ENCODE measurements around the gene OR13F1. TPM values are rescaled to one million over a fixed set of nuclear protein-coding genes. Genes with fewer than 3 reads are reported as not detected.

The OR13F1 gene
- total and polyA plus RNA-seq, 10 of the 15 experiments (the other 5 are each of a cell fraction or from before 2014, with no cell fraction given), result not detected

DNA sequence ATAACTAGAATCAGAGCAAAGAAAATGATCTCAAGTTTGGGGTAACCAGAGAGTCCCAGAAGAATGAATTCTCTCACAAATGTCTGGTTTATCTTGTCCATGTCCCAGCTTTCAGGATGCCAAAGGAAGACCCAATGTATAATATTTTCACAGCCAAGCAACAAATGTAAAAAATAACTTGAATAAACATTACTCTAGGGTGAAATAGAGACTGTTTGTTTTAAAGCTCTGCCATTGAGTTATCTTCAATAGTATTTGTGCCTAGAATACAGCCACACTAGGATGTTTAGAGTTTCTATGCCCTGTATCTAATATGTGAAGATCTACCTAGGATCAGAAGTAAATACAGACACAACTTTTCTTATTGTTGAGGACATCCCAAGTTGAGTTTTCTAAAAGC, 23.0 kb downstream of the OR13F1 start, which contains the start of gene OR13C4:
Gene OR13C4, minus strand, starts transcription at position 101 of the 400 bp plus-strand sequence. Its CDS starts 0 bp downstream, at position 101.
- Histone ChIP-seq H3K9me3 (replicated peaks; ENCODE audit: control insufficient read depth, insufficient read depth, low read length) (no peaks in the 10 kb centered on the region), H3K4me3 (no peak within 1 kb of the TSS), H3K27me3 (replicated peaks in 1 of 2; ENCODE audit: control insufficient read depth in 2 of 2, insufficient read depth in 2 of 2, low read length in 1 of 2) (no peaks in the 10 kb centered on the region), H3K9ac (ENCODE audit: control insufficient read depth, insufficient read depth, low read length) (no peak within 1 kb of the TSS), H3K79me2 (ENCODE audit: control insufficient read depth, insufficient read depth, low read length) (no peaks in the 10 kb centered on the region), H3K4me1 (ENCODE audit: control insufficient read depth, insufficient read depth, low read length) (no peaks in the 10 kb centered on the region), H3K4me2 (ENCODE audit: control insufficient read depth, insufficient read depth) (no peak within 1 kb of the TSS), H3K36me3 (ENCODE audit: control insufficient read depth in 2 of 2, insufficient read depth in 2 of 2, low read length in 1 of 2) (no peaks in the 10 kb centered on the region), H4K20me1 (ENCODE audit: control insufficient read depth, insufficient read depth) (no peaks in the 10 kb centered on the region), H3K27ac (ENCODE audit: control insufficient read depth, insufficient read depth) (no peak within 1 kb of the TSS), H2AFZ (ENCODE audit: control insufficient read depth, low read depth, low read length) (no peak within 1 kb of the TSS)
- POLR2A ChIA-PET, result no interaction called here
- FAIRE-seq (no peak), DNase-seq (ENCODE audit: low read depth, low spot score) (no peak), ATAC-seq (no peak)
- RAD21 ChIA-PET (ENCODE audit: unreplicated experiment), result no interaction called here
- BruUV-seq (replicated peaks), result no TSS peak
- SMC1A ChIA-PET (ENCODE audit: uncharacterized antibody, unreplicated experiment), result interaction anchor here (0.9 kb wide), 1 partner anchor 14 kb away, joined by 3 read pairs; no protein-coding TSS in a partner anchor
- in situ Hi-C loops (cut with MboI) (no loop called here), intact Hi-C loops (cut with micrococcal nuclease; ENCODE audit: unreplicated experiment) (no loop called here)
- CTCF ChIA-PET, result no interaction called here
- TF ChIP-seq STAT1 (conservative IDR thresholded peaks at IDR 0.05) (no peak), WRNIP1 (IDR thresholded peaks at IDR 0.05; ENCODE audit: borderline replicate concordance, low read depth, low read length) (no peak), ASH2L (IDR thresholded peaks at IDR 0.05; ENCODE audit: borderline replicate concordance, low read depth) (no peak), SIN3A (IDR thresholded peaks at IDR 0.05; ENCODE audit: low read depth, low read length) (no peak), NFXL1 (IDR thresholded peaks at IDR 0.05; ENCODE audit: borderline replicate concordance) (no peak), POLR2AphosphoS5 (IDR thresholded peaks at IDR 0.05; ENCODE audit: low read length) (no peak), ZNF622 (IDR thresholded peaks at IDR 0.05) (no peak), FOS (IDR thresholded peaks at IDR 0.05; ENCODE audit: borderline replicate concordance, extremely low read depth, insufficient read length) (no peak), BRCA1 (IDR thresholded peaks at IDR 0.05; ENCODE audit: low read depth, low read length) (no peak), ATF7 (IDR thresholded peaks at IDR 0.05; ENCODE audit: low read depth) (no peak), KLF5 (IDR thresholded peaks at IDR 0.05; ENCODE audit: partially characterized antibody) (no peak), GABPA (IDR thresholded peaks at IDR 0.05; ENCODE audit: low read depth) (no peak), MXI1 (IDR thresholded peaks at IDR 0.05; ENCODE audit: low read depth, low read length) (no peak), SUZ12 (IDR thresholded peaks at IDR 0.05; ENCODE audit: unreplicated experiment) (no peak)
- TF ChIP-seq, protein P1, sequence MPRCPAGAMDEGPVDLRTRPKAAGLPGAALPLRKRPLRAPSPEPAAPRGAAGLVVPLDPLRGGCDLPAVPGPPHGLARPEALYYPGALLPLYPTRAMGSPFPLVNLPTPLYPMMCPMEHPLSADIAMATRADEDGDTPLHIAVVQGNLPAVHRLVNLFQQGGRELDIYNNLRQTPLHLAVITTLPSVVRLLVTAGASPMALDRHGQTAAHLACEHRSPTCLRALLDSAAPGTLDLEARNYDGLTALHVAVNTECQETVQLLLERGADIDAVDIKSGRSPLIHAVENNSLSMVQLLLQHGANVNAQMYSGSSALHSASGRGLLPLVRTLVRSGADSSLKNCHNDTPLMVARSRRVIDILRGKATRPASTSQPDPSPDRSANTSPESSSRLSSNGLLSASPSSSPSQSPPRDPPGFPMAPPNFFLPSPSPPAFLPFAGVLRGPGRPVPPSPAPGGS (IDR thresholded peaks at IDR 0.05; ENCODE audit: borderline replicate concordance, insufficient read depth, low read depth, low read length, poor library complexity, severe bottlenecking), result no peak
- TF ChIP-seq, protein P2, sequence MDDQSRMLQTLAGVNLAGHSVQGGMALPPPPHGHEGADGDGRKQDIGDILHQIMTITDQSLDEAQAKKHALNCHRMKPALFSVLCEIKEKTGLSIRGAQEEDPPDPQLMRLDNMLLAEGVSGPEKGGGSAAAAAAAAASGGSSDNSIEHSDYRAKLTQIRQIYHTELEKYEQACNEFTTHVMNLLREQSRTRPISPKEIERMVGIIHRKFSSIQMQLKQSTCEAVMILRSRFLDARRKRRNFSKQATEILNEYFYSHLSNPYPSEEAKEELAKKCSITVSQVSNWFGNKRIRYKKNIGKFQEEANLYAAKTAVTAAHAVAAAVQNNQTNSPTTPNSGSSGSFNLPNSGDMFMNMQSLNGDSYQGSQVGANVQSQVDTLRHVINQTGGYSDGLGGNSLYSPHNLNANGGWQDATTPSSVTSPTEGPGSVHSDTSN (IDR thresholded peaks at IDR 0.05; ENCODE audit: insufficient replicate concordance, low read depth, low read length), result no peak
- TF ChIP-seq, protein P3, sequence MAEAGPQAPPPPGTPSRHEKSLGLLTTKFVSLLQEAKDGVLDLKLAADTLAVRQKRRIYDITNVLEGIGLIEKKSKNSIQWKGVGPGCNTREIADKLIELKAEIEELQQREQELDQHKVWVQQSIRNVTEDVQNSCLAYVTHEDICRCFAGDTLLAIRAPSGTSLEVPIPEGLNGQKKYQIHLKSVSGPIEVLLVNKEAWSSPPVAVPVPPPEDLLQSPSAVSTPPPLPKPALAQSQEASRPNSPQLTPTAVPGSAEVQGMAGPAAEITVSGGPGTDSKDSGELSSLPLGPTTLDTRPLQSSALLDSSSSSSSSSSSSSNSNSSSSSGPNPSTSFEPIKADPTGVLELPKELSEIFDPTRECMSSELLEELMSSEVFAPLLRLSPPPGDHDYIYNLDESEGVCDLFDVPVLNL (IDR thresholded peaks at IDR 0.05; ENCODE audit: low read depth, low read length), result no peak
- TF ChIP-seq, protein P4, sequence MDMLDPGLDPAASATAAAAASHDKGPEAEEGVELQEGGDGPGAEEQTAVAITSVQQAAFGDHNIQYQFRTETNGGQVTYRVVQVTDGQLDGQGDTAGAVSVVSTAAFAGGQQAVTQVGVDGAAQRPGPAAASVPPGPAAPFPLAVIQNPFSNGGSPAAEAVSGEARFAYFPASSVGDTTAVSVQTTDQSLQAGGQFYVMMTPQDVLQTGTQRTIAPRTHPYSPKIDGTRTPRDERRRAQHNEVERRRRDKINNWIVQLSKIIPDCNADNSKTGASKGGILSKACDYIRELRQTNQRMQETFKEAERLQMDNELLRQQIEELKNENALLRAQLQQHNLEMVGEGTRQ (IDR thresholded peaks at IDR 0.05; ENCODE audit: borderline replicate concordance, low read depth, low read length), result no peak
- TF ChIP-seq, protein P5, sequence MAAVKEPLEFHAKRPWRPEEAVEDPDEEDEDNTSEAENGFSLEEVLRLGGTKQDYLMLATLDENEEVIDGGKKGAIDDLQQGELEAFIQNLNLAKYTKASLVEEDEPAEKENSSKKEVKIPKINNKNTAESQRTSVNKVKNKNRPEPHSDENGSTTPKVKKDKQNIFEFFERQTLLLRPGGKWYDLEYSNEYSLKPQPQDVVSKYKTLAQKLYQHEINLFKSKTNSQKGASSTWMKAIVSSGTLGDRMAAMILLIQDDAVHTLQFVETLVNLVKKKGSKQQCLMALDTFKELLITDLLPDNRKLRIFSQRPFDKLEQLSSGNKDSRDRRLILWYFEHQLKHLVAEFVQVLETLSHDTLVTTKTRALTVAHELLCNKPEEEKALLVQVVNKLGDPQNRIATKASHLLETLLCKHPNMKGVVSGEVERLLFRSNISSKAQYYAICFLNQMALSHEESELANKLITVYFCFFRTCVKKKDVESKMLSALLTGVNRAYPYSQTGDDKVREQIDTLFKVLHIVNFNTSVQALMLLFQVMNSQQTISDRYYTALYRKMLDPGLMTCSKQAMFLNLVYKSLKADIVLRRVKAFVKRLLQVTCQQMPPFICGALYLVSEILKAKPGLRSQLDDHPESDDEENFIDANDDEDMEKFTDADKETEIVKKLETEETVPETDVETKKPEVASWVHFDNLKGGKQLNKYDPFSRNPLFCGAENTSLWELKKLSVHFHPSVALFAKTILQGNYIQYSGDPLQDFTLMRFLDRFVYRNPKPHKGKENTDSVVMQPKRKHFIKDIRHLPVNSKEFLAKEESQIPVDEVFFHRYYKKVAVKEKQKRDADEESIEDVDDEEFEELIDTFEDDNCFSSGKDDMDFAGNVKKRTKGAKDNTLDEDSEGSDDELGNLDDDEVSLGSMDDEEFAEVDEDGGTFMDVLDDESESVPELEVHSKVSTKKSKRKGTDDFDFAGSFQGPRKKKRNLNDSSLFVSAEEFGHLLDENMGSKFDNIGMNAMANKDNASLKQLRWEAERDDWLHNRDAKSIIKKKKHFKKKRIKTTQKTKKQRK (IDR thresholded peaks at IDR 0.05; ENCODE audit: low read depth, low read length), result no peak

Data from GM12878 (cell line).